Measurements from ENCODE around the gene PDLIM4.

Gene PDLIM4

DNA sequence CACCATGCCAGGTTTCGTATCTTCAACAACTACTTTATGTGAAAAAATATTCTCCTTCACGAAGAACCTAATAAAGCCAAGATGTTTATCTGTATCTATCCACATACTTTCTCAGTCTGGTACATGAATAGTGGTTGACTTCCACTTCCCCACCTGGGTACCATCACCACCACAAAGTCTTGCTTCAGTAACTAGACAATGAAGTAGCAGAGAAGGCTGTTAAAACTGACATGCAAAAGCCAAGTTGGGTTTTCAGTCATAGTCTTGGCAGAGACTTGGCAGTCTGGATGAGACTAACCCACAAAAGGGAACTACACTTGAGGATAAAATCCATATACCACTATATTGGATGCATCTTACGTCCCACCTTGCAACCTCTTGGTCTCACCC, 34.9 kb upstream of the PDLIM4 start:
- TF ChIP-seq, protein P1, sequence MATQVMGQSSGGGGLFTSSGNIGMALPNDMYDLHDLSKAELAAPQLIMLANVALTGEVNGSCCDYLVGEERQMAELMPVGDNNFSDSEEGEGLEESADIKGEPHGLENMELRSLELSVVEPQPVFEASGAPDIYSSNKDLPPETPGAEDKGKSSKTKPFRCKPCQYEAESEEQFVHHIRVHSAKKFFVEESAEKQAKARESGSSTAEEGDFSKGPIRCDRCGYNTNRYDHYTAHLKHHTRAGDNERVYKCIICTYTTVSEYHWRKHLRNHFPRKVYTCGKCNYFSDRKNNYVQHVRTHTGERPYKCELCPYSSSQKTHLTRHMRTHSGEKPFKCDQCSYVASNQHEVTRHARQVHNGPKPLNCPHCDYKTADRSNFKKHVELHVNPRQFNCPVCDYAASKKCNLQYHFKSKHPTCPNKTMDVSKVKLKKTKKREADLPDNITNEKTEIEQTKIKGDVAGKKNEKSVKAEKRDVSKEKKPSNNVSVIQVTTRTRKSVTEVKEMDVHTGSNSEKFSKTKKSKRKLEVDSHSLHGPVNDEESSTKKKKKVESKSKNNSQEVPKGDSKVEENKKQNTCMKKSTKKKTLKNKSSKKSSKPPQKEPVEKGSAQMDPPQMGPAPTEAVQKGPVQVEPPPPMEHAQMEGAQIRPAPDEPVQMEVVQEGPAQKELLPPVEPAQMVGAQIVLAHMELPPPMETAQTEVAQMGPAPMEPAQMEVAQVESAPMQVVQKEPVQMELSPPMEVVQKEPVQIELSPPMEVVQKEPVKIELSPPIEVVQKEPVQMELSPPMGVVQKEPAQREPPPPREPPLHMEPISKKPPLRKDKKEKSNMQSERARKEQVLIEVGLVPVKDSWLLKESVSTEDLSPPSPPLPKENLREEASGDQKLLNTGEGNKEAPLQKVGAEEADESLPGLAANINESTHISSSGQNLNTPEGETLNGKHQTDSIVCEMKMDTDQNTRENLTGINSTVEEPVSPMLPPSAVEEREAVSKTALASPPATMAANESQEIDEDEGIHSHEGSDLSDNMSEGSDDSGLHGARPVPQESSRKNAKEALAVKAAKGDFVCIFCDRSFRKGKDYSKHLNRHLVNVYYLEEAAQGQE (IDR thresholded peaks at IDR 0.05; ENCODE audit: insufficient read depth in 1 of 2, low read depth in 2 of 2, low read length in 2 of 2): no peak
- TF ChIP-seq TAF1 (IDR thresholded peaks at IDR 0.05; ENCODE audit: borderline replicate concordance, insufficient read depth, low read length) (no peak), SIN3A (IDR thresholded peaks at IDR 0.05; ENCODE audit: borderline replicate concordance, insufficient read depth, low read length) (no peak), FOXP2 (optimal IDR thresholded peaks at IDR 0.05; ENCODE audit: borderline replicate concordance, extremely low read depth, extremely low read length, insufficient read depth) (no peak)

DNA sequence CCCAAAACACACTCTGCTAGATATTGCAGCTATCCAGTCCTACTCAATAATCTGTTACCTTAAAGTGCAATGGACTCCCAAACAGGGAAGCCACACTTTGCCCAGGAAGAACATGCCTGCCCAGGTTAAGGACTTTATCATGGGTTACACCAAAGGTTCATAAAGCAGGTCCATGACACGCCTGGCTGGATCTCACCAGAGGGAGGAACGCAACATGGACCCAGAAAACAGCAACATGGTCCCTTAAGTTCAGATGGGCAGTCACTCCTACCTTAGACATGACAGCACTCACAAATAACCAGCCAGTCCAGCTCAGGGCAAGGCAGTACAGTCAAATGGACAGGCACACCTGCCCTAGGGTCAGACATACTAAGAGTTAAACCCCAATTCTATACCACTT, 33.6 kb upstream of the PDLIM4 start:
- TF ChIP-seq FOXP2 (optimal IDR thresholded peaks at IDR 0.05; ENCODE audit: borderline replicate concordance, extremely low read depth, extremely low read length, insufficient read depth): no peak
- TF ChIP-seq TAF1 (IDR thresholded peaks at IDR 0.05; ENCODE audit: borderline replicate concordance, insufficient read depth, low read length): no peak
- no peak for TF ChIP-seq POLR2AphosphoS5 (IDR thresholded peaks at IDR 0.05; ENCODE audit: low read depth, low read length)
- TF ChIP-seq SIN3A (IDR thresholded peaks at IDR 0.05; ENCODE audit: borderline replicate concordance, insufficient read depth, low read length): no peak
- TF ChIP-seq, protein P1 (IDR thresholded peaks at IDR 0.05; ENCODE audit: insufficient read depth in 1 of 2, low read depth in 2 of 2, low read length in 2 of 2): no peak

DNA sequence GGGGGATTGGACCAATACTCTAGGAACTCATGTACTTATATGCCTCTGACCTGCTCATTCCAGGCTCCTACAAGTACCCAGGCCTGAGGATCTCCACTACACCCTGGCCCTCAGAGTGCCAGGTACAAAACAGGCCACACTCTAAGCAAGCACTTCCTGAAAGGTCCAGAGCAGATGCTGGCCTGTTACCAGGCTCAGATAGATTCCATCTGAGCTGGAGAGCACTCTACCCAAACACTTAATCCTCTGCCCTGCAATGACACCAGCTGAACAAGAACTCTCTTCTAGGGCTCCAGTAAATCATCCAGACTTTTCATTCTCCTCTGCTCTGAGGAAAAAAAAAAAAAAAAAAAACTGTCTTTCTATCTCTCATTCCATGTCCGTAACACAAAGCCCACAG, 32.8 kb upstream of the PDLIM4 start:
- TF ChIP-seq FOXP2 (optimal IDR thresholded peaks at IDR 0.05; ENCODE audit: borderline replicate concordance, extremely low read depth, extremely low read length, insufficient read depth) (no peak), SIN3A (IDR thresholded peaks at IDR 0.05; ENCODE audit: borderline replicate concordance, insufficient read depth, low read length) (no peak), POLR2AphosphoS5 (IDR thresholded peaks at IDR 0.05; ENCODE audit: low read depth, low read length) (no peak), TAF1 (IDR thresholded peaks at IDR 0.05; ENCODE audit: borderline replicate concordance, insufficient read depth, low read length) (no peak)
- TF ChIP-seq, protein P1 (IDR thresholded peaks at IDR 0.05; ENCODE audit: insufficient read depth in 1 of 2, low read depth in 2 of 2, low read length in 2 of 2): no peak

DNA sequence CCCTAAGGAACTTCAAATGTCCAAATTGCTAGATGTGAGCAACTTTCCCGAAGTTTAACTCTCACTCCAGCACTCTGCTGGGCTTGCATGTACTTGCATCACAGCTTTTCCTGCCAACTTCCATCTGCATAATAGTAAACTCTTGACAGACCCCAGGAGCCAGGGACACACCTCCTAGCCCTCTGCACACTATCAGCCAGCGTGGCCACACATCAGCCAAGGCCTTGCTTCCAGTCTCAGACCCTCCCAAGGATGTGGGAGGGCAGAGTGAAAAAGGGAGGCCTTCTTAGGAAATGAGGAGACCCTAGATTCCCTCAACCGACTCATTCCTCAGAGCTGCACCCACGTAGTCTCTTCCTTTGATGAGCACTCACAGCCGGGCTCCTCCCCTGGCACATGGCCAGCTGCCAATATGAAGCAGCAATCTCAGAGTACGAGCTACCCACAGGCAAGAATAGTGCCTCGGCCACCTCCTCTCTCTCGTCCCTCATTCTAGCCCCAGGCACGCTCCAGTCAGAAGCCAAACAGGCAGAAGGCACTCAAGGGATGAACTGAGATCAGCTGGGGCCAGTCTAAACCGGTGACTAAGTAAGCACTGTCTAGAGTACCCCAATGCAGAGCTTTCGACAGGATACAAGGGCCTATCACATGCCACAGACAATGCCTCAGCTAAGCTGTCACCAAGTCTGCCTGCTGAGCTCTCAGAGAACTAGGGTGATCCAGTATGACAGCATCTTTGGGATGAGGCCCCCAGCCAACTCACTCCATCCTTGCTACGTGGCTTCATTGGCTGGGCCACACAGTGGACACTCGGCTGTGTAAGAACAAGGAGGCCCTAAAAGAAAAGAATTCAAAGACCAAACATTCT, 32.1 kb upstream of the PDLIM4 start:
- TF ChIP-seq FOXP2 (optimal IDR thresholded peaks at IDR 0.05; ENCODE audit: borderline replicate concordance, extremely low read depth, extremely low read length, insufficient read depth) (no peak), SIN3A (IDR thresholded peaks at IDR 0.05; ENCODE audit: borderline replicate concordance, insufficient read depth, low read length) (no peak), TAF1 (IDR thresholded peaks at IDR 0.05; ENCODE audit: borderline replicate concordance, insufficient read depth, low read length) (no peak), POLR2AphosphoS5 (IDR thresholded peaks at IDR 0.05; ENCODE audit: low read depth, low read length) (no peak)
- TF ChIP-seq, protein P1 (IDR thresholded peaks at IDR 0.05; ENCODE audit: insufficient read depth in 1 of 2, low read depth in 2 of 2, low read length in 2 of 2): no peak
